HepG2 (cell line): Measurements from ENCODE around the gene WDR18. TPM values are rescaled to one million over a fixed set of nuclear protein-coding genes. Genes with fewer than 3 reads are reported as not detected.

Source experiments
- BCL6 ChIP-seq: IDR thresholded peaks from 2 replicates; pipeline ENCODE4 v1.6.1; 2016; ENCODE audit warnings: missing genetic modification reagents, missing compliant biosample characterization
- ETV6 ChIP-seq: sonication (generic); formaldehyde crosslinking; conservative IDR thresholded peaks from 2 replicates; pipeline ENCODE4 v1.4.0; 2020; ENCODE audit warnings: missing genetic modification reagents
- HNRNPL ChIP-seq: fragments of 200-400 bp; formaldehyde crosslinking; IDR thresholded peaks from 2 replicates; pipeline ENCODE4 v1.6.1; 2017; ENCODE audit warnings: mild to moderate bottlenecking, low read depth, low read length
- KLF9 ChIP-seq: IDR thresholded peaks from 2 replicates; pipeline ENCODE4 v1.6.1; 2016; ENCODE audit warnings: low read depth
- NFRKB ChIP-seq: fragments of 450-650 bp; IDR thresholded peaks from 2 replicates; pipeline ENCODE4 v1.6.1; 2017
- RBFOX2 ChIP-seq: fragments of 200-400 bp; formaldehyde crosslinking; IDR thresholded peaks from 2 replicates; pipeline ENCODE4 v1.6.1; 2017; ENCODE audit warnings: low read depth, mild to moderate bottlenecking, low read length
- ZNF317 ChIP-seq: sonication (generic); formaldehyde crosslinking; IDR thresholded peaks from 2 replicates; pipeline ENCODE4 v1.5.0; 2020; ENCODE audit warnings: mild to moderate bottlenecking, missing genetic modification reagents
- ZNF326 ChIP-seq: sonication (generic); formaldehyde crosslinking; IDR thresholded peaks from 2 replicates; pipeline ENCODE4 v1.4.0; 2020; ENCODE audit warnings: missing genetic modification reagents, borderline replicate concordance
- ZNF451 ChIP-seq: sonication (generic); formaldehyde crosslinking; IDR thresholded peaks from 2 replicates; pipeline ENCODE4 v1.5.0; 2020; ENCODE audit warnings: mild to moderate bottlenecking, missing genetic modification reagents
- ZNF484 ChIP-seq: sonication (generic); formaldehyde crosslinking; IDR thresholded peaks from 2 replicates; pipeline ENCODE4 v1.5.1; 2020; ENCODE audit warnings: mild to moderate bottlenecking, low read depth, missing genetic modification reagents, borderline replicate concordance
- ZNF547 ChIP-seq: sonication (generic); formaldehyde crosslinking; IDR thresholded peaks from 2 replicates; pipeline ENCODE4 v1.5.1; 2020; ENCODE audit warnings: mild to moderate bottlenecking, missing genetic modification reagents
- ZNF552 ChIP-seq: sonication (generic); formaldehyde crosslinking; IDR thresholded peaks from 2 replicates; pipeline ENCODE4 v1.9.0; 2022; ENCODE audit warnings: missing genetic modification reagents, mild to moderate bottlenecking, borderline replicate concordance
- ZNF75D ChIP-seq: sonication (generic); formaldehyde crosslinking; IDR thresholded peaks from 2 replicates; pipeline ENCODE4 v1.8.1; 2023; ENCODE audit warnings: missing genetic modification reagents, mild to moderate bottlenecking, borderline replicate concordance
- ZNF879 ChIP-seq: sonication (generic); formaldehyde crosslinking; IDR thresholded peaks from 2 replicates; pipeline ENCODE4 v1.8.1; 2023; ENCODE audit warnings: missing genetic modification reagents
- ZSCAN21 ChIP-seq: sonication (generic); formaldehyde crosslinking; IDR thresholded peaks from 2 replicates; pipeline ENCODE4 v1.8.0; 2022; ENCODE audit warnings: mild to moderate bottlenecking, missing genetic modification reagents, moderate library complexity, borderline replicate concordance
- polyA plus RNA-seq, 8 experiments: library from polyadenylated mRNA; depleted of rRNA in 3 of 8; stranded (reverse) in 7 of 8; unstranded in 1 of 8; fragments of >200 nt; fragmentation: Illumina TruSeq in 4 of 8; extraction: Trizol in 4 of 8; gene quantifications; 2 replicates each; pipeline versions ENCODE4 v1.2.1 to v1.2.3, GENCODE V29; 2011 to 2016; ENCODE audit warnings: low read depth in 4 of 8, missing spikeins in 1 of 8, mixed read lengths in 1 of 8; ENCODE audit not compliant: insufficient read depth in 1 of 8
- total RNA-seq, 5 experiments: library from RNA; depleted of rRNA; stranded (reverse); fragments of >200 nt; fragmentation: Illumina TruSeq; extraction: Trizol; gene quantifications; 2 replicates each; pipeline ENCODE4 v1.2.3, GENCODE V29; 2016; ENCODE audit warnings: low read depth in 1 of 5
- TF ChIP-seq, protein P1 (sequence below), 2 experiments: sonication (generic) in 1 of 2; formaldehyde crosslinking in 1 of 2; IDR thresholded peaks; 2 replicates each; pipeline versions ENCODE4 v1.4.0 to v1.6.1; 2016 to 2020; ENCODE audit warnings: borderline replicate concordance in 1 of 2, low read depth in 1 of 2, mild to moderate bottlenecking in 1 of 2, missing genetic modification reagents in 1 of 2
- TF ChIP-seq, protein P2 (sequence below): IDR thresholded peaks from 2 replicates; pipeline ENCODE4 v1.6.1; 2016; ENCODE audit warnings: control low read depth
- TF ChIP-seq, protein P3 (sequence below): sonication (generic); formaldehyde crosslinking; IDR thresholded peaks from 2 replicates; pipeline ENCODE4 v1.8.1; 2022; ENCODE audit warnings: mild to moderate bottlenecking, missing genetic modification reagents
- TF ChIP-seq, protein P4 (sequence below): sonication (generic); formaldehyde crosslinking; IDR thresholded peaks from 2 replicates; pipeline ENCODE4 v1.4.0; 2020; ENCODE audit warnings: missing genetic modification reagents, borderline replicate concordance

The WDR18 gene
- total and polyA plus RNA-seq, 2 of the 13 experiments (the other 11 are each of a cell fraction or from before 2014, with no cell fraction given), result 36.4 to 47.6 TPM

DNA sequence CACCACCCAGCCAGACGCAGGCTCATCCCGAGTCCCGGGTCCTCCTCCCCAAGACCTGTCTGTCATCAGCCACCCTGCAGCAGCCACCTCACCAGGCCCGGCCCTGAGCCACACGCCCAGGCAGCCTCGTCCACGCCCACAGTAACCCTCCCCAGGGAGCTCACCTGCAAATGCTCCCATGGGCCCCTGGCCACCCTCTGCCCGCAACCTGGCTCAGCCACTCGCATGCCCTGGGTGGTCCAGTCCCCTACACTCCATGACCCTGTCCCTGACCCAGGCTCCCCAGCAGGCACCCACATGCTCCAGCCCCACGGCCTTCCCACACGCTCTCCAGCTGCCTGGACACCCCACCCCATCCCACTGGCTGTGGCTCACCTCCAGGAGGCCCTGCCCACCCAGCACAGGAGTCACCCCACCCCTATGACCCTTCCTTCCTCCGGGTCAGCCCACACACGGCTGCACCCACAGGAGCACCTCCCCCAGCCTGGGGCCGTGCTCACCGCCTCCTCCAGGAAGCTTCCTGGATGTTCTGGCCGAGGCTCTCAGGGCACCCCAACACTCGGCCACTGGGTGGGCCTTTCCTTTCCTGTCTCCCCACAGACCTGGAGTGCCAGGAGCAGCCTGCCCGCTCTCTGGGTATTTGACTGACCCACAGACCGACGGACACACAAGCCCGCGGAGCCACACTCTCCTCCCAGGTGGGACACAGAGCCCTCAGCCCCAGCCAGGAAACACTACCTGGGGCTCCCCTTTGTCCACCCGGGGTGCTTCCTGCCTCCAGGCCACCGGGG is 33.2 kb downstream of the WDR18 start (continued):
- TF ChIP-seq ZNF552 (CRISPR knock-in tag) (no peak), NFRKB (no peak), BCL6 (CRISPR knock-in tag) (no peak), RBFOX2 (peak; percentile 60), ZNF75D (no peak), ZSCAN21 (no peak), ZNF547 (CRISPR knock-in tag) (no peak), ZNF879 (no peak), ZNF317 (no peak), ZNF484 (CRISPR knock-in tag) (no peak), ETV6 (CRISPR knock-in tag) (no peak), HNRNPL (0 out of 2 replicates have a peak, but pooled peaks have one; percentile 13), ZNF326 (CRISPR knock-in tag) (no peak), ZNF451 (CRISPR knock-in tag) (no peak), KLF9 (no peak)
- TF ChIP-seq, protein P1, sequence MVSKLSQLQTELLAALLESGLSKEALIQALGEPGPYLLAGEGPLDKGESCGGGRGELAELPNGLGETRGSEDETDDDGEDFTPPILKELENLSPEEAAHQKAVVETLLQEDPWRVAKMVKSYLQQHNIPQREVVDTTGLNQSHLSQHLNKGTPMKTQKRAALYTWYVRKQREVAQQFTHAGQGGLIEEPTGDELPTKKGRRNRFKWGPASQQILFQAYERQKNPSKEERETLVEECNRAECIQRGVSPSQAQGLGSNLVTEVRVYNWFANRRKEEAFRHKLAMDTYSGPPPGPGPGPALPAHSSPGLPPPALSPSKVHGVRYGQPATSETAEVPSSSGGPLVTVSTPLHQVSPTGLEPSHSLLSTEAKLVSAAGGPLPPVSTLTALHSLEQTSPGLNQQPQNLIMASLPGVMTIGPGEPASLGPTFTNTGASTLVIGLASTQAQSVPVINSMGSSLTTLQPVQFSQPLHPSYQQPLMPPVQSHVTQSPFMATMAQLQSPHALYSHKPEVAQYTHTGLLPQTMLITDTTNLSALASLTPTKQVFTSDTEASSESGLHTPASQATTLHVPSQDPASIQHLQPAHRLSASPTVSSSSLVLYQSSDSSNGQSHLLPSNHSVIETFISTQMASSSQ (IDR thresholded peaks at IDR 0.05; ENCODE audit: low read depth), result no peak
- TF ChIP-seq, protein P1 (CRISPR knock-in tag; IDR thresholded peaks at IDR 0.05; ENCODE audit: borderline replicate concordance), result no peak
- TF ChIP-seq, protein P2, sequence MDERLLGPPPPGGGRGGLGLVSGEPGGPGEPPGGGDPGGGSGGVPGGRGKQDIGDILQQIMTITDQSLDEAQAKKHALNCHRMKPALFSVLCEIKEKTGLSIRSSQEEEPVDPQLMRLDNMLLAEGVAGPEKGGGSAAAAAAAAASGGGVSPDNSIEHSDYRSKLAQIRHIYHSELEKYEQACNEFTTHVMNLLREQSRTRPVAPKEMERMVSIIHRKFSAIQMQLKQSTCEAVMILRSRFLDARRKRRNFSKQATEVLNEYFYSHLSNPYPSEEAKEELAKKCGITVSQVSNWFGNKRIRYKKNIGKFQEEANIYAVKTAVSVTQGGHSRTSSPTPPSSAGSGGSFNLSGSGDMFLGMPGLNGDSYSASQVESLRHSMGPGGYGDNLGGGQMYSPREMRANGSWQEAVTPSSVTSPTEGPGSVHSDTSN (CRISPR knock-in tag), result no peak
- TF ChIP-seq, protein P3, sequence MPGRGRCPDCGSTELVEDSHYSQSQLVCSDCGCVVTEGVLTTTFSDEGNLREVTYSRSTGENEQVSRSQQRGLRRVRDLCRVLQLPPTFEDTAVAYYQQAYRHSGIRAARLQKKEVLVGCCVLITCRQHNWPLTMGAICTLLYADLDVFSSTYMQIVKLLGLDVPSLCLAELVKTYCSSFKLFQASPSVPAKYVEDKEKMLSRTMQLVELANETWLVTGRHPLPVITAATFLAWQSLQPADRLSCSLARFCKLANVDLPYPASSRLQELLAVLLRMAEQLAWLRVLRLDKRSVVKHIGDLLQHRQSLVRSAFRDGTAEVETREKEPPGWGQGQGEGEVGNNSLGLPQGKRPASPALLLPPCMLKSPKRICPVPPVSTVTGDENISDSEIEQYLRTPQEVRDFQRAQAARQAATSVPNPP (CRISPR knock-in tag), result no peak
- TF ChIP-seq, protein P4, sequence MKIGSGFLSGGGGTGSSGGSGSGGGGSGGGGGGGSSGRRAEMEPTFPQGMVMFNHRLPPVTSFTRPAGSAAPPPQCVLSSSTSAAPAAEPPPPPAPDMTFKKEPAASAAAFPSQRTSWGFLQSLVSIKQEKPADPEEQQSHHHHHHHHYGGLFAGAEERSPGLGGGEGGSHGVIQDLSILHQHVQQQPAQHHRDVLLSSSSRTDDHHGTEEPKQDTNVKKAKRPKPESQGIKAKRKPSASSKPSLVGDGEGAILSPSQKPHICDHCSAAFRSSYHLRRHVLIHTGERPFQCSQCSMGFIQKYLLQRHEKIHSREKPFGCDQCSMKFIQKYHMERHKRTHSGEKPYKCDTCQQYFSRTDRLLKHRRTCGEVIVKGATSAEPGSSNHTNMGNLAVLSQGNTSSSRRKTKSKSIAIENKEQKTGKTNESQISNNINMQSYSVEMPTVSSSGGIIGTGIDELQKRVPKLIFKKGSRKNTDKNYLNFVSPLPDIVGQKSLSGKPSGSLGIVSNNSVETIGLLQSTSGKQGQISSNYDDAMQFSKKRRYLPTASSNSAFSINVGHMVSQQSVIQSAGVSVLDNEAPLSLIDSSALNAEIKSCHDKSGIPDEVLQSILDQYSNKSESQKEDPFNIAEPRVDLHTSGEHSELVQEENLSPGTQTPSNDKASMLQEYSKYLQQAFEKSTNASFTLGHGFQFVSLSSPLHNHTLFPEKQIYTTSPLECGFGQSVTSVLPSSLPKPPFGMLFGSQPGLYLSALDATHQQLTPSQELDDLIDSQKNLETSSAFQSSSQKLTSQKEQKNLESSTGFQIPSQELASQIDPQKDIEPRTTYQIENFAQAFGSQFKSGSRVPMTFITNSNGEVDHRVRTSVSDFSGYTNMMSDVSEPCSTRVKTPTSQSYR (CRISPR knock-in tag), result peak; percentile 28; the same call in 1 of the 2 replicates
